Left lobe of liver (tissue), 2 donors: Measurements from ENCODE around the gene UROC1. TPM values are rescaled to one million over a fixed set of nuclear protein-coding genes. Genes with fewer than 3 reads are reported as not detected.

Experiments used
- ATAC-seq: fragments of 200-7000 bp; cut with Tn5 transposase; one replicate; pipeline ENCODE4 v1.9.1; 2020; ENCODE audit warnings: mild to moderate bottlenecking, moderate library complexity
- DNase-seq: peaks from one replicate; pipeline ENCODE4 v3.0.0-alpha.2; 2020; ENCODE audit warnings: low spot score
- total RNA-seq: library from RNA; stranded (reverse); gene quantifications from one replicate; pipeline ENCODE4 v1.2.1, GENCODE V29; 2021
- donor health status: DM: no; HTN: no; CAD: no; lungs with moderate emphysema.
- donor health status: DM: no; HTN: yes; CAD: no.

The UROC1 gene
- total RNA-seq, 1 donor from 2014 or later: 112 TPM

GRCh38 chr3:126499401-126499800 lies 18.2 kb downstream of the UROC1 start:
- DNase-seq (no peak), ATAC-seq (no peak)

DNA sequence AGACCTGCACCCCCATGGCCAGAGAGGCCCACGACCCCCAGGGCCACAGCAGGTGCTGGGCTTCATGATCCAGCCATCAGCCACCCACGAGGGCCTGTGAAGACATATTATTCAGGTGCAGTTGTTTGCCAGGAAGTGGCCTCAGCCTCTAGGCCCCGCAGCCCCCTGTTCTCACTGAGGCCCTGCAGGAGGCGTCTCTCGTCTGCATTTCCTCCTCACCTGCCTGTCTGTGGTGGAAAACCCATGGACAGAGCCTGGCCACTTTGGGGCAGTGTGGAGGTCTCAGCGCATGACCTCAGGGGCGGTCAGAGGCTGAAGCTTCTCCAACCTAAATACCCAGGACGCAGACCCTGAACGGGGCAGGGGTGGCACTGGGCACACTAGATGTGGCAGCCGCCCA lies 18.6 kb downstream of the UROC1 start:
- ATAC-seq (no peak), DNase-seq (no peak)

- DNase-seq: no peak
- no peak for ATAC-seq
Observed at GRCh38 chr3:126498461-126498860, 19.1 kb downstream of the UROC1 start.

DNA sequence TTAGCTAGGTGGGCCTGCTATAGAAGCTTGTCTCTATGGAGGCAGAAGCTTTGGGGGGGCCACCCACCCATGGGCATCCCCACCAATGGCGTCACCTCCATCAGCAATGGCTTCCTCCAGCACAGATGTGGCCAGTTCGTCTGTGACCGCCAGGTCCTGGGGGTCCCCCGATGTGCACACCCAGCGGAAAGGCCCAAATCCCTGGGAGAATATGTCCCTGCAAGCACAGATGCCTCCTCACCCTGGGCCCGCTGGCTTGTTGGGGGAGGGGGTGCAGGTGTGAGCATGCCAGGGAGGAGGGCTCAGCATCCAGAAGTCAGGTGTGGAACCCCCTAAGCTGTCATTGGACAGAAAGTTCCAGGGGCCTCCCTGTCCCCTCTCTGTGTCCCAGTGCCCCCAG lies 19.6 kb downstream of the UROC1 start:
- ATAC-seq: no peak
- DNase-seq: no peak

GRCh38 chr3:126496894-126497850 lies 20.4 kb downstream of the UROC1 start:
- no peak for ATAC-seq
- no peak for DNase-seq

DNA sequence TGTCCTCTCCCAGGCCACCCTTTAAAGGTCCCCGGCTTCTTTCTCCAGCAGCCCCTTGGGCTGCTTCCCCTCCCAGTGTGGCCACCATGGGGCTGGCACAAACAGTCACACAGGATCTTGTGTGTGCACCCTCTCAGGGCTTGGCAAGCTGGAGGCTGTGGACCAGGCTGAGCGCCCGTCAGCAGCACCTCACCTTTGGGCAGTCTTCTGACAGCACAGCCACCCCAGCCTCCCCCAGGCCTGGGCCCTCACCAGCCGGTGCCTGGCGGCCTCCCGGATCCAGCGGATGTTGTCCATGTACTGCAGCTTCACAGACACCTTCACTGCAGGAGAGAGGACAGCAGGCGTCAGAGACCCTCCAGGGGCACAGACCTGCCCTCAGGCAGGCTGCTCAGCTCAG lies 21.8 kb downstream of the UROC1 start:
- DNase-seq (no peak), ATAC-seq (no peak)

GRCh38 chr3:126494970-126495230 lies 22.7 kb downstream of the UROC1 start:
- DNase-seq (no peak), ATAC-seq (no peak)

GRCh38 chr3:126494204-126494969 lies 23.2 kb downstream of the UROC1 start:
- no peak for ATAC-seq
- DNase-seq: no peak

DNA sequence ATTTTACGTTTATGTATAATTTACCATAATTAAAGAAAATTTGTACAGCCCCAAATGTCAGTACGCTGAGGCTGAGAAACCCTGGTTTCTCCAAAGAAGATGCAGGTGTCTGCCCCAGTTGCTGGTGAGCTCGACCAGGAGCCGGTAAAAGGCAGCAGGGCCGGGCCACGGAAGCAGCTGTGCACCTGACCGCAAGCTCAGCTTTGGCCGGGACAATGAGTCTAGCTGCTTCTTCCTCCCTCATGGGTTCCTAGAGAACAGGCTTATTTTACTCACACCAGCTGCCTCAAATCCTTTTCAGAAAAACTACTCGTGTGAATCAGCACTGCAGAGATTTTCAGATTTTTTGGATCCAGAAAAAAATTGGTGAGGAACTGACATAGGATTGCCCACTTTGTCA lies 23.8 kb downstream of the UROC1 start:
- ATAC-seq (no peak), DNase-seq (no peak)

DNA sequence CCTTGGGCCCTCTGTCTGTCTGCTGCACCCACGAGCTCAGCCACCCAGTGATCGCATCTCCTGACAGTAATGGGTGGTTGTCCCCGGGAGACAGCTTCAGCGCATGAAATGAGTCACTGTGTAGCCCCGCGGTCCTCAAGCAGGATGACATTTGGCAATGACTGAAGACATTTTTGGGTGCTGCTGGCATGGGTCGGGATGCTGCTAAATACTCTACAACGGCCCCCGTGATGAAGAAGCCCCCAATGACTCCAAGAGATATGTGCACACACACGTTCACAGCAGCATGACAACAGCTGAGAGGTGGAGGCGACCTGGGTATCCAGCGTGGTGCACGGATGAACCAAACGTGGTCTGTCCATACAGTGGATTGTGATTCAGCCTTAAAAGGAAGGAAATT lies 24.5 kb downstream of the UROC1 start:
- ATAC-seq: no peak
- DNase-seq: no peak

- DNase-seq (peak; percentile 72), ATAC-seq (peak; percentile 74)
Observed at GRCh38 chr3:126491221-126492013, 26.2 kb downstream of the UROC1 start.

GRCh38 chr3:126490619-126491018 lies 27.0 kb downstream of the UROC1 start:
- ATAC-seq: peak; percentile 42
- no peak for DNase-seq

DNA sequence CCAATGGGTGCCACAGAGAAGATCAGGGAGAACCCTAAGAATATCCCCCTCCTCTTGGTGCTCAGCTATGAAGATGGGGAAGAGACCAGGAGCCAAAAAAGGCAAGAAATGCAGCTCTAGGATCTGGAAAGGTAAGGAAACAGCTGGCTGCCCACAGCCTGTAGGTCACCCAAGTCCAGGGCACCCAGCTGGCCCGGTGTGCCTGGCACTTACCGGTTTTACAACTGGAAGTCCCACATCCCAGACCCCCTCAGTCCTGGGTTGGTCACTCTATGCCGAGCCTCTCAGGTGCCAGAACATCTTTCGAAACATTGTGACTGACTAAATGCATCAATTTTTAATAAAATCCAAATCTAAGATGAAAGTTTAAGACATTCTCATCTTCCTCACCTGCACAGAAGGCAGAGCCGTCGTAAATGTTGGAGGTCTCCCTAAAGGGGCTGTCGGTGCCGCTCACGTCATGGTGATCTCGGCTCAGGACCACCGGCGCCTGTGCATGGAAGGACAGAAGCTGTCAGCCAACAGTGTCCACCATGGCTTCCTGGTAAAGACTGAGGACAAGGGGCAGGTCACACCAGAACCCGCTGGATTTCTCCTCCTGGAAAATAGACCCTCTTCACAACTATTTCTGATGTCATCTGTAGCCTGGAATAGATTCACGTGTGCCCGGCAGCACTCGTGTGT lies 28.5 kb downstream of the UROC1 start:
- ATAC-seq: no peak
- no peak for DNase-seq

DNA sequence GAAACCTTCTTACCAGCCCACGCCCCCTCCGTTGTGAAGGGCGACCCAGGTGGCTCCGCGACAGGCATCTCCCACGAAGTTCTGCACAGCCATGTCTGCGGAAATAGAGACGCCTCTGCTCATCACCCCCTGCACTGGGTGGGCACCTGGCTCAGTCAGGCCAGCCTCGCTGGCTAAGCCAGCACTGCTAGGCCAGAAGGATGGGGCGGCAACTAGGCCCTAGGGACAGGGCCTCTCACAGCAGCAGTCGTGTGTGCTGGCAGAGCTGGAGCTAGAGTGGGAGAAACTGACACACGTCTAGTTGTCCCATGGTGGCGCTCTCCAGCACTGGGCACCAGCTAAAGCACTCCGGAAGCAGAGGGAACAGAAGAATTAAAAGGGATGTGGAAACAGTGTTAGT lies 29.4 kb downstream of the UROC1 start:
- ATAC-seq (no peak), DNase-seq (no peak)

- no peak for DNase-seq
- no peak for ATAC-seq
Observed at GRCh38 chr3:126487151-126487771, 30.3 kb downstream of the UROC1 start.

DNA sequence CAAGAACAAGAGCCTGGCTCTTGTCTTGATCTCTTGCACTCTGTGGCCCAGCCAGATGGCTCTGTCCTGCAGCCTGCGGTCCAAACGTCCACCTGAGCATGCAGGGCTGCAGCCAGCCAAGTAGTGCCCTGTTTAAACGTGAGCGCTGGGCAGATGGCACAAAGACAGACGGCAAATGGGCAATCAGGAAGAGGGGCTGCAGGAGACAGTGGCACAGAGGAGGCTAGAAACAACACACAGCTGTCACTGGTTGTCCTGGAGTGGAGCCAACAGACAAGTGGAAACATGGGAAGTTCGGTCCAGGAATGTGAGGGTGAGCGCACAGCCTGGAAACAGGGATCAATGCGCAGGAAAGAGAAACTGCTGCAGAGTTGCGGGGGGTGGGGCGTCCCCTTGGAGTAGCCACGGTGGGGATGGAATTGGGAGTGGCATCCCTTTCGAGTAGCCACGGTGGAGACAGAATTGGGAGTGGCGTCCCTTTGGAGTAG lies 31.2 kb downstream of the UROC1 start:
- ATAC-seq (no peak), DNase-seq (no peak)

DNA sequence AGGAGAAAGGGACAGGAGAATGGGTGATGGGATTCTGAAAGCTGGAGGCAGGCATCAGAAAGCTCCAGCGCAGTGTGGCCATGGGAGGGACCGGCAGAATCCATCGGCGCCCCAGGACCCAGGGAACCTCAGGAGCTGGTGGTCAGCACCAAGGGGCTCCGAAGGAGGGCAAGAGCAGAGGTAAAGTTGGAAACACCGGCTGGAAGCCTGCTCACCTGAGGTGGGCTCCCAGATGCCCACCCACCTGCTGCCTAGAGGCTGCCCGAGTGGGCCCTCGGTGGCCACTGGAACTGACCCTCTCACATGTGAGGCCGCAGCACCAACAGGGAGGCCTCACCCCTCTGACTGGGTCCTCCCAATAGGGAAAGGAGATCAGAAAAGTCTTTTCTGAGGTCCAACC lies 31.6 kb downstream of the UROC1 start:
- no peak for DNase-seq
- ATAC-seq: no peak

- DNase-seq: no peak
Observed at GRCh38 chr3:126485176-126485897, 32.2 kb downstream of the UROC1 start.

GRCh38 chr3:126484662-126485061 lies 32.9 kb downstream of the UROC1 start:
- DNase-seq: no peak

More at GRCh38 chr3:126485176-126485897, 32.2 kb downstream of the UROC1 start:
- no peak for ATAC-seq

GRCh38 chr3:126484148-126484547 lies 33.4 kb downstream of the UROC1 start:
- no peak for ATAC-seq
- DNase-seq: no peak

More at GRCh38 chr3:126484662-126485061, 32.9 kb downstream of the UROC1 start:
- no peak for ATAC-seq
